Left colon (tissue), 2 donors: ENCODE results near the gene FKRP. TPM values are rescaled to one million over a fixed set of nuclear protein-coding genes. Genes with fewer than 3 reads are reported as not detected.
"Not testable (repeated sequence)": the region's sequence is repeated elsewhere in the genome, so short reads cannot be mapped to it uniquely, and the experiment has no call there.

Source experiments
- ATAC-seq: fragments of 200-7000 bp; cut with Tn5 transposase; one replicate; pipeline ENCODE4 v1.9.1; 2020; ENCODE audit warnings: mild to moderate bottlenecking, moderate library complexity
- DNase-seq, 2 donors: peaks; one replicate each; pipeline ENCODE4 v3.0.0-alpha.2; 2020
- intact Hi-C, 2 donors: fragments of 100-400 bp; cut with DNase I in 1 of 2; cut with micrococcal nuclease in 1 of 2; formaldehyde crosslinking; loops; one replicate each; pipeline versions ENCODE4 v1.11.2 to v1.14.0; 2022; cut with DNase I, micrococcal nuclease
- total RNA-seq, 2 donors: library from RNA; stranded (reverse); fragmentation: NEBNext Ultra II Directional; extraction: Animal tissue kit (Norgen Biotek cat#: 25700); gene quantifications; one replicate each; pipeline ENCODE4 v1.2.1, GENCODE V29; 2021
- donor health status: DM: no; HTN: no; CAD: no.
- donor health status: DM: yes; HTN: yes; CAD: no.

FKRP gene
- total RNA-seq, 2 donors from 2014 or later = 10.2 to 10.8 TPM

DNA sequence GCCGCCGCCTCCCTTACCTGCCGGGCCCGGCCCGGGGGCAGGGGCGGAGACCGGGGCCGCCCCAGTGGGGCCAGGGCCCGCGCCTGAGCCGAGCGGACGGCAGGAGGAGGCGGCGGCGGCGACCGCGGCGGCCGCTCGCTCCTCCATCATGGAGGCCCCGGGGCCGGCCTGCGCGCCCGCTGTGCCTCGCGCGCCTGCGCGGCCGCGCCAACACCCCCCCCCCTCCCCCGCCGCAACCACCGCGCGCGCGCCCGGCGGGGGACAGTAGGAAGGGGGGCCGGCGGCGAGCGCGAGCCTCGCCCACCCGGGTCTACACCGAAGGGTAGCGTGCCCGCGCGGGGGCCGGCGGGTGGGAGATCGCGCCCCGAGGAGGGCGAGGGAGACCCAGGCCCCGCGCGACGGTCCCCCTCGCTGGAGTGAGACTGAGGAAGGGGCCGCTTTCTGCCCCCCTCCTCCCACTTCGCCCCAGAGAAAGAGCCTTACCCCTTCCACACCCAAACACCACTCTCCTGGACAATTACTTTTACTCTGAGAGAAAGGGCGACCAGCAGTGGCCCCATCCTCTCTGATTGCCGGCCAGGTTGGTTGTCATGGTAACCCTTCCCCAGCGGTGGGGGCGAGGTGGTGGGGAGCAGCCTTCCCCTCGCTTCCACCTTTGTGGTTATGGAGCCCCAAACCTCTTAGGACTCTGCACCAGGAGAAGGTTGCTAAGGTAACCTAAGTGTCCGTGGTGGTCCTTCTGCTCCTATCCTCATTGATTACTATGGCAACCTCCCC is 612 bp downstream of the FKRP start, which contains the start of gene STRN4:
Gene STRN4, minus strand, starts transcription at position 170 of the 777 bp plus-strand sequence. Its CDS starts 20 bp downstream, at position 150.
- ATAC-seq (peak; percentile 75), DNase-seq (peak in 1 of 2 donors; percentile 62)
- intact Hi-C loops = no loop called here

DNA sequence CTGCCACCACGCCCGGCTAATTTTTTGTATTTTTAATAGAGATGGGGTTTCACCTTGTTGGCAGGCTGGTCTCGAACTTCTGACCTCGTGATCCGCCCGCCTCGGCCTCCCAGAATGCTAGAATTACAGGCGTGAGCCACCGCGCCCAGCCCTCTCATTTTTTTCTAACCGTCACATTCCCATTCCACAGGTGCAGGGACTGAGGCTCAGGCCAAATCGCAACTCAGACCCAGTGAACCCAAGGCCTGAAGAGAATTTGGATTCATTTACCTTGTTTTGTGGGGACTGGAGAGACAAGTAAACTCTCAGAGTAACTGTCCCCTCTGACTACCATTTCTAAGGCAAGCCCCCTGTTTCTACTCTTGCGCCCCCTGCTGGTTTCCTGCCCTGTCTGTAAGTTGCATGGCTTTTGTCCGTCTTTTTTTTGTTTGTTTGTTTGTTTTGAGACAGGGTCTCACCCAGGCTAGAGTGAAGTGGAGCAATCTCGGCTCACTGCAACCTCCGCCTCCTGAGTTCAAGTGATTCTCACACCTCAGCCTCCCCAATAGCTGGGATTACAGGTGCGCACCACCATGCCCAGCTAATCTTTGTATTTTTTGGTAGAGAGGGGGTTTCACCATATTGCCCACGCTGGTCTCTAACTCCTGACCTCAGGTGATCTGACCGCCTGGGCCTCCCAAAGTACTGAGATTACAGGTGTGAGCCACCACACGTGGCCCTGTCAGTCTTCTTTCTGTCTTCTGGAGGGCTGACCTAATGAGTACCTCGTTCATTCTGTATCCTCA is 2.7 kb downstream of the FKRP start:
- intact Hi-C loops = no loop called here
- DNase-seq (peak in 1 of 2 donors; percentile 86), ATAC-seq (no peak)

DNA sequence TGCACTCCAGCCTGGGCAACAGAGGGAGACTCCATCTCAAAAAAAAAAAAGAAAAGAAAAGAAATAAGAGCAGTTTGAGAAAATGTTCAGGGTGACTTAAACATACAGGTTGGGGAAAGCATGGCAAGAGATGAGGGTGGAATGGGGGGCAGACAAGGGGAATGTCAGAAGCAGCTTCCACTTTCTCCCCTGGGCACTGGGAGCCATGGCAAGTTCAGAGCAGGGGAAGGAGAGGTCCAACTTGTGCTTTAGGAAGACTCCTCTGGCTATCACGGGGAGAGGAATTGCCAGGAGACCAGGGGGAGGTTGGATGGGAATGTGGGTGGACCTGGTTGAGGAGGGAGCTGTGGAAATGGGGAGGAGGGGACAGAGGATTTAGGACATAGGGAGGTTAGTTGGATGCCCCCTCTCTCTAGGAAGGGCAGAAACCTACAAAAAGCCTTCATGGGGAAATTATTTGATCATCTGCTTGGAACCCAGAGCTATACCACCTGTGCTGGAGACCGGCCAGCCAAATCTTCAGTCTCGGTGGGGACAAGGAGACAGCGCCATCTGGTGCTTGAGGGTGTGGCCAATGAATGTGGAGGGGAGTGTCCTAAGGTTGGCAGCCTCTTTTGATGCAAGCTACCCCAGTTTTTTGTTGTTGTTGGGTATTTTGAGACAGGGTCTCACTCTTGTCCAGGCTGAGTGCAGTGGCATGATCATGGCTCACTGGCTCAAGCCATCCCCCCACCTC is 7.7 kb downstream of the FKRP start:
- intact Hi-C loops = no loop called here
- DNase-seq (peak in 1 of 2 donors; percentile 85), ATAC-seq (peak; percentile 57)

DNA sequence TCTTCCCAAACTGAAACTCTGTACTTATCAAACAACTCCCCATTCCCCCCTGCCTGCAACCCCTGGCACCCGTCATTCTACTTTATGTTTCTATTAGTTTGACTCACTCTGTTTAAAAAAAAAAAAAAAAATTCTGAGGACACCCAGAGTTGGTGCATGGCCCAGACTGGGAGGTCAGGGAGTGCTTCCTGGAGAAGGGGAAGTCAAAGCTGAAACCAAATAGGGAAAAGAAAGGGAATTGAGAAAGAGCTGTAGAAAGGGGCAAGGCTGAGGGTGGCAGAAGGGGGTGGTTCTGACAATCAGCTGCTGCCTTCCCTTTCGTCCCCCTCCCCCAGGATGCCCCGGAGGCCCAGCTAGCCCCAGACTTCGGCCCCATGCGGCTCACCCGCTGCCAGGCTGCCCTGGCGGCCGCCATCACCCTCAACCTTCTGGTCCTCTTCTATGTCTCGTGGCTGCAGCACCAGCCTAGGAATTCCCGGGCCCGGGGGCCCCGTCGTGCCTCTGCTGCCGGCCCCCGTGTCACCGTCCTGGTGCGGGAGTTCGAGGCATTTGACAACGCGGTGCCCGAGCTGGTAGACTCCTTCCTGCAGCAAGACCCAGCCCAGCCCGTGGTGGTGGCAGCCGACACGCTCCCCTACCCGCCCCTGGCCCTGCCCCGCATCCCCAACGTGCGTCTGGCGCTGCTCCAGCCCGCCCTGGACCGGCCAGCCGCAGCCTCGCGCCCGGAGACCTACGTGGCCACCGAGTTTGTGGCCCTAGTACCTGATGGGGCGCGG is 9.4 kb downstream of the FKRP start:
- DNase-seq (no peak), ATAC-seq (no peak)
- intact Hi-C loops = loop anchor here in 1 of 2 donors (5.0 kb wide), 1 partner anchor 87 kb away; no protein-coding TSS in a partner anchor

DNA sequence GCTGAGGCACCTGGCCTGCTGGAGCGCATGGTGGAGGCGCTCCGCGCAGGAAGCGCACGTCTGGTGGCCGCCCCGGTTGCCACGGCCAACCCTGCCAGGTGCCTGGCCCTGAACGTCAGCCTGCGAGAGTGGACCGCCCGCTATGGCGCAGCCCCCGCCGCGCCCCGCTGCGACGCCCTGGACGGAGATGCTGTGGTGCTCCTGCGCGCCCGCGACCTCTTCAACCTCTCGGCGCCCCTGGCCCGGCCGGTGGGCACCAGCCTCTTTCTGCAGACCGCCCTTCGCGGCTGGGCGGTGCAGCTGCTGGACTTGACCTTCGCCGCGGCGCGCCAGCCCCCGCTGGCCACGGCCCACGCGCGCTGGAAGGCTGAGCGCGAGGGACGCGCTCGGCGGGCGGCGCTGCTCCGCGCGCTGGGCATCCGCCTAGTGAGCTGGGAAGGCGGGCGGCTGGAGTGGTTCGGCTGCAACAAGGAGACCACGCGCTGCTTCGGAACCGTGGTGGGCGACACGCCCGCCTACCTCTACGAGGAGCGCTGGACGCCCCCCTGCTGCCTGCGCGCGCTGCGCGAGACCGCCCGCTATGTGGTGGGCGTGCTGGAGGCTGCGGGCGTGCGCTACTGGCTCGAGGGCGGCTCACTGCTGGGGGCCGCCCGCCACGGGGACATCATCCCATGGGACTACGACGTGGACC is 10.1 kb downstream of the FKRP start:
- ATAC-seq (no peak), DNase-seq (no peak)
- intact Hi-C loops = loop anchor here (2.0 to 5.0 kb wide), 2 partner anchors 85 to 86 kb away; no protein-coding TSS in a partner anchor

DNA sequence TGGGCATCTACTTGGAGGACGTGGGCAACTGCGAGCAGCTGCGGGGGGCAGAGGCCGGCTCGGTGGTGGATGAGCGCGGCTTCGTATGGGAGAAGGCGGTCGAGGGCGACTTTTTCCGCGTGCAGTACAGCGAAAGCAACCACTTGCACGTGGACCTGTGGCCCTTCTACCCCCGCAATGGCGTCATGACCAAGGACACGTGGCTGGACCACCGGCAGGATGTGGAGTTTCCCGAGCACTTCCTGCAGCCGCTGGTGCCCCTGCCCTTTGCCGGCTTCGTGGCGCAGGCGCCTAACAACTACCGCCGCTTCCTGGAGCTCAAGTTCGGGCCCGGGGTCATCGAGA is 10.7 kb downstream of the FKRP start:
- intact Hi-C loops = loop anchor here (2.0 to 5.0 kb wide), 2 partner anchors 84 to 86 kb away; no protein-coding TSS in a partner anchor
- no peak for ATAC-seq
- DNase-seq = no peak

DNA sequence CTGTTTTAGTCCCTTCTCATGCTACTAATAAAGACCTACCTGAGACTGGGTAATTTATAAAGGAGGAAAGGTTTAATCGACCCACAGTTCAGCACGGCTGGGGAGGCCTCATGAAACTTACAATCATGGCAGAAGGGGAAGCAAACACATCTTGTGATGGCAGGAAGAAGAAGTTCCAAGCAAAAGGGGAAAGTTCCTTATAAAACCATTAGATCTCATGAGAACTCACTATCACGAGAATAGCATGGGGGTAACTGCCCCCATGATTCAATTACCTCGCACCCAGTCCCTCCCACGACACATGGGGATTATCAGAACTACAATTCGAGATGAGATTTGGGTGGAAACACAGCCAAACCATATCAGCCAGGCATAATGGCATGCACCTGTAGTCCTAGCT is 13.3 kb downstream of the FKRP start:
- no peak for ATAC-seq
- intact Hi-C loops = loop anchor here in 1 of 2 donors (5.0 kb wide), 1 partner anchor 83 kb away; no protein-coding TSS in a partner anchor
- DNase-seq = no peak

DNA sequence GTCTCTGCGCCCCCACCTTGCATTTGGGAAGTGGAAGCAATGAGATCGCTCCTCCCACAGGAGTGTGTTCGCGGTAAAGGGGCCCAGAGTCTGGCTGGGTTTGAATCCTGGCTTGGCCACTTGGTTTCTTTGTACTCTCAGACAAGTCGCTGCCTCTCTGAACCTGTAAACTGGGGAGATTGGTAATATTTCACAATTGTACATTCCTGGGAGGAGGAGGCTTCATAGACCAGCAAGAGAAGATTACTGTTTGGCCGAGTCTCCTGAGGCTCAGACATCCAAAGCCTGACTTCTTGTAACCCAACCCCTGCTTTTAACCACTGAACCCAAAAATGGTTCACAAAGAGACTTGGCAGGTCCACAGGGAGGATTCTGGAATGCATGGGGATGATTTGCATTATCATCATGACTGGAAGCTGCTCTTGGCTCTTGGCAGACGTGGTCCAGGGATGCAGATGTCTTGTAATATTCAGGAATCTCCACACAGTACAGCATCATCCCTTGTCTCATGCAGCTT is 14.0 kb downstream of the FKRP start:
- intact Hi-C loops = loop anchor here in 1 of 2 donors (5.0 kb wide), 1 partner anchor 82 kb away; no protein-coding TSS in a partner anchor
- DNase-seq (no peak), ATAC-seq (no peak)

DNA sequence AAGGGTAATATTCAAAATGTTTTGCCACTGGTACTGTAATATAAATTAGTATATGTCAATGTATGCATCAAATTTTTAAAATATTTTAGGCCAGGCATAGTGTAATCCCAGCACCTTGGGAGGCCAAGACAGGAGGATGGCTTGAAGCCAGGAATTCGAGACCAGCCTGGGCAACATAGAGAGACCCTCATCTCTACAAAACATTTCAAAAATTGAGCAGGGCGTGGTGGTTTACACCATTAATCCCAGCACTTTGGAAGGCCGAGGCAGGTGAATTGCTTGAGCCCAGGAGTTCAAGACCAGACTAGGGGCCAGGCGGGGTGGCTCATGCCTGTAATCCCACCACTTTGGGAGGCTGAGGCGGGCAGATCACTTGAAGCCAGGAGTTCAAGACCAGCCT is 14.5 kb downstream of the FKRP start:
- DNase-seq (no peak), ATAC-seq (no peak)
- intact Hi-C loops = no loop called here

DNA sequence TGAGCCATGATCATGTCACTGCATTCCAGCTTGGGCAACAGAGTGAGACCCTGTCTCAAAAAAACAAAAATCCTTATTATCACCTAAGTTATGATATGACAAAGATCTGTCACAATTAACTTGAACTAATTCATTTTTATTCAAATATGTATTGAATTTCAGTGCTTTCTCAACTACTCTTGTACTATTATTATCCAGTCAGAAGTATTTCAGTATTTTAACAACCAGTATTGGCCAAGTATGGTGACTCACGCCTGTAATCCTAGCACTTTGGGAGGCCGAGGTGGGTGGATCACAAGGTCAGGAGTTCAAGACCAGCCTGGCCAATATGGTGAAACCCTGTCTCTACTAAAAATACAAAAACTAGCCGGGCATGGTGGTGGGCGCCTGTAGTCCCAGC is 15.0 kb downstream of the FKRP start:
- DNase-seq, intact Hi-C loops, ATAC-seq: not testable (repeated sequence)

DNA sequence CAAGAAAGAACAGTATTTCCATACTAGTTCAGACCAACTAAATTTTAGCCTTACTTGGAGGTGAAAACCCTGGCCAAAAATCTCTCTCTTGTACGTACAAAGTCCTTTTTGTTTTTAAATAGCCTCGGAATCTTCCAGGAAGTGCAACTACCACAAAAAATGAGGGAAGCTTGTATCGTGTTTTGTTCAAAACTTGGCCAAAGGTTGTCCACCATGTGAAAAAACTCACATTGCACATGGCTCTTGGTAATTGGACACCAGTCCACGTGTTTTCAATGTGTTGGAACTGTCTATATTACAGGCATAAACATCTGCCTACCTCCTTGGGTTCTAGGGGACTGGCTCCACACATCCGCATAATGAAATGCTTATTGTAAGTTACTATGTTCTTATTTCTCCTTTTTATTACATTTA is 15.6 kb downstream of the FKRP start:
- no peak for ATAC-seq

DNA sequence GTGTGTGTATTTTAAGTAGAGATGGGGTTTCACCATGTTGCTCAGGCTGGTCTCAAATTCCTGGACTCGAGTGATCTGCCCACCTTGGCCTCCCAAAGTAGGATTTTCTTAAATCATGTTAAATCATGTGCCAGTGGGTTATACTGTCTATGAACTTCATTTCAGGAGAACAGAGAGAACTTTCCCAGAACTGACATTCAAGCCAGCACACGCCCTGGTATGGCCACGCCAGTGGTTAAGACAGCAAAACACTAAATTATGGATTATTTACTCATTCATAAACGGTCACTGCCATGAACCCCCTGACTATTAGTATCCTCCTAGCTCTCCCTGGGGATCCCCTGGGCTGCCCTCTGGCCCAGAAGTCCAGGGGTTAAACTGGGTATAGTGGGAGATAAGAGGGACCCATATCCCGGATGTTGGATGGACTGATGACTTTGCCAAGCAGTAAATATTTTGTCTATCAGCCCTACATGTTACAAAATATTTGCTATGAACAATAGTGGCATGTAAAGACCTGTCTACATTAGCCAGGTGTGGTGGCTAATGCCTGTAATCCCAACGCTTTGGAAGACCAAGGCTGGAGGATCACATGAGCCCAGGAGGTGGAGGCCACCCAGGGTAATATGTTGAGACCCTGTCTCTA is 16.5 kb downstream of the FKRP start:
- ATAC-seq (no peak), DNase-seq (no peak)
- intact Hi-C loops = no loop called here

More for the DNA sequence above, 15.6 kb downstream of the FKRP start:
- intact Hi-C loops = no loop called here
- DNase-seq = no peak

DNA sequence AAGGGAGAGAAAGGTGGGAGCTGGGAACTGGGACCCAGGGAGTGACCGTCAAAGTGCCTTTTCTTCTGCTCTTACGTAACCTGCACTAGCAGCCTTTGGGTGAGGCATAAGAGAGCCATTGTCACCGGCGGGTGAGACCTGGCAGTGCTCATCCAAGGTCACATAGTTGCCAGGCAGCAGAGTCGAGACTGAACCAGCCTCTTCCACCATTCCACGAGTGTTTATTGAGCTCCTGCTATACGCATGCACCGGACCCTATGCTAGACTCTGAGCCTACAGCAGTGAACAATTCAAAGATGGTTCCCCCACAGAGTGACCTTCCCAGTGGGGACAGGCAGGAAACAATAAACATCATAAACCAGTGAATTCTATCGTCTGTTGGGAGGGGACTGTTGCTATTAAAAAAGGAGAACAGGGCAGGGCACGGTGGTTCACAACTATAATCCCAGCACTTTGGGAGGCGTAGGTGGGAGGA is 19.0 kb downstream of the FKRP start:
- intact Hi-C loops = no loop called here
- ATAC-seq (peak; percentile 87), DNase-seq (peak; percentile 72 to 89)

DNA sequence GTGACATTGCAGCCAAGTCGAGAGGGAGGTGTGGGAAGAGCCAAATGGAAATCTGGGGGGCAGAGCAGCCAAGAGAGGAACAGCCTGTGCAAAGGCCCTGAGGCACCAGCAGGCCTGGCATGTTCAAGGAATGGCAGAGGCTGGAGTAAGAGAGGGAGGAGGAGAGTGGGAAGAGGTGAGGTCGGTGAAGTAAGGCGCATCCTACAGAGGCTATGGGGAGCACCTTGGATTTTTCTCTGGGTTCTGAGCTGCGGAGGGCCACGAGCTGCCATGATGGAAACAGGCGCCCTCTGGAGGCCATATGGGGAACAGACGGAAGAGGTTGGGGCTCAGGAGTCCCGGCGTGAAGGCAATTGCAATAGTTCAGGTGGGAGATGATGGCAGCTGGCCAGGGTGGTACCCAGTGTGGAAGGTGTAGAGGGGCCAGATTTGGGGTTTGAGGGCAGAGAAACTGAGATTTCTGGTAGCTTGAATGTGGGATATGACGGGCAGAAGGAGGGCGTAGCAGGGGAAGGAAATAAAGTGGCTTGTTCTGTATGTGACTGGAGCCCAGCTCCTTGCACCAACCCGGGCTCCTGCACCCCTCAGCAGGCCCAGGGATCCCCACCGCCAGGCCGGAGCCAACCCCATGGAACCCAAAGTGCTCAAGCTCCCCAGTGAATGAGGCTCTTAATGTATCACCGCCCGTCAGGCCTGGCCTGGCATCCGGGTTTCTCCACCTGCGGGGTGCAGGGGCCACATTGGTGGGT is 20.9 kb downstream of the FKRP start:
- ATAC-seq = no peak
- peak in 1 of 2 donors; percentile 60 for DNase-seq
- intact Hi-C loops = no loop called here

DNA sequence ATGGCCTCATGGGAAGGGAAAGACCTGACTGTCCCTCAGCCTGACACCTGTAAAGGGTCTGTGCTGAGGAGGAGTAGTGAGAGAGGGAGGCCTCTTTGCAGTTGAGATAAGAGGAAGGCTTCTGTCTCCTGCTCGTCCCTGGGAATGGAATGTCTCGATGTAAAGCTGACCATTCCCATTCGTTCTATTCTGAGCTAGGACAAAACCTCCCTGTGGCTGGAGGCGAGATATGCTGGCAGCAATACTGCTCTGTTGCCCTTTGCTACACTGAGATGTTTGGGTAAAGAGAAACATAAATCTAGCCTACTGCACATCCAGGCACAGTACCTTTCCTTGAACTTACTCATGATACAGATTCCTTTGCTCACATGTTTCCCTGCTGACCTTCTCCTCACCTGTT is 22.9 kb downstream of the FKRP start:
- intact Hi-C loops, DNase-seq, ATAC-seq: not testable (repeated sequence)
